OCI-LY7 (cell line): Measurements from ENCODE around the gene FAM241A.

Experiments used
- EZH2phosphoT487 ChIP-seq: fragments of 200-600 bp; sonication (generic); IDR thresholded peaks from 2 replicates; pipeline ENCODE4 v1.6.1; 2018; ENCODE audit warnings: low read depth, borderline replicate concordance, mild to moderate bottlenecking, mixed run types, antibody characterized with exemption, low read length, moderate library complexity, mixed read lengths
- TF ChIP-seq, protein P1 (sequence below): fragments of 200-600 bp; sonication (generic); conservative IDR thresholded peaks from 2 replicates; pipeline ENCODE4 v1.5.1; 2014; ENCODE audit warnings: mild to moderate bottlenecking, antibody characterized with exemption, low read length, moderate library complexity, mixed read lengths

DNA sequence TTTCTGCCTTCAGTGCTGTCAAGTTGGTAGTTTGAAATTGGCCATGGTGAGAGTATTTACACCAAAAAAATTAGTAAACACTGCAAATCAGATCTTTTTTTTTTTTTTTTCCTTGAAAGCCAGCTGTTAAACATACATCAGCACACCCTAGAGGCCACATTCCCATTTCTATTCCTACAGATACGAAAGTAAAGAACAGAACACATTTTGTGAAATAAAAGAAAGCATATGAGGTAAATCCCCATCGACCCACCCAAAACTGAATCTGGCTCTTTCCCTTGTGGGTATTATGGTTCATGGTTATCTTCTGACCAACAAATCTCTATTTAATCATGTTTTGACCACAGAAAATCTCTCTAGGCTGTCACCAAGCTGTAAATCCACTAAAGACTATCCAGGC, 44.5 kb downstream of the FAM241A start:
- no peak for TF ChIP-seq EZH2phosphoT487
- TF ChIP-seq, protein P1, sequence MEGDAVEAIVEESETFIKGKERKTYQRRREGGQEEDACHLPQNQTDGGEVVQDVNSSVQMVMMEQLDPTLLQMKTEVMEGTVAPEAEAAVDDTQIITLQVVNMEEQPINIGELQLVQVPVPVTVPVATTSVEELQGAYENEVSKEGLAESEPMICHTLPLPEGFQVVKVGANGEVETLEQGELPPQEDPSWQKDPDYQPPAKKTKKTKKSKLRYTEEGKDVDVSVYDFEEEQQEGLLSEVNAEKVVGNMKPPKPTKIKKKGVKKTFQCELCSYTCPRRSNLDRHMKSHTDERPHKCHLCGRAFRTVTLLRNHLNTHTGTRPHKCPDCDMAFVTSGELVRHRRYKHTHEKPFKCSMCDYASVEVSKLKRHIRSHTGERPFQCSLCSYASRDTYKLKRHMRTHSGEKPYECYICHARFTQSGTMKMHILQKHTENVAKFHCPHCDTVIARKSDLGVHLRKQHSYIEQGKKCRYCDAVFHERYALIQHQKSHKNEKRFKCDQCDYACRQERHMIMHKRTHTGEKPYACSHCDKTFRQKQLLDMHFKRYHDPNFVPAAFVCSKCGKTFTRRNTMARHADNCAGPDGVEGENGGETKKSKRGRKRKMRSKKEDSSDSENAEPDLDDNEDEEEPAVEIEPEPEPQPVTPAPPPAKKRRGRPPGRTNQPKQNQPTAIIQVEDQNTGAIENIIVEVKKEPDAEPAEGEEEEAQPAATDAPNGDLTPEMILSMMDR = peak; percentile 37; the same call in 1 of the 2 replicates
